DND-41 (cell line): ENCODE measurements around the gene ALG1.

Experiments used
- ATAC-seq: fragments of 200-7000 bp; cut with Tn5 transposase; 3 replicates; pipeline ENCODE4 v1.9.1; 2021; ENCODE audit warnings: low read depth; ENCODE audit not compliant: insufficient read depth
- DNase-seq: peaks from one replicate; pipeline ENCODE4 v3.0.0-alpha.2; 2020
- H2AFZ ChIP-seq: 2 replicates; pipeline ENCODE4 v1.6.0; 2012; ENCODE audit warnings: low read depth, low read length
- H3K27ac ChIP-seq: 2 replicates; pipeline ENCODE4 v1.5.1; 2012; ENCODE audit warnings: low read length, inconsistent platforms
- H3K27me3 ChIP-seq: fragments of 200-600 bp; sonication (generic); 2 replicates; pipeline ENCODE4 v1.6.0; 2012; ENCODE audit warnings: low read length, mild to moderate bottlenecking, inconsistent platforms; ENCODE audit not compliant: insufficient read depth, poor library complexity
- H3K36me3 ChIP-seq: 2 replicates; pipeline ENCODE4 v1.5.1; 2012; ENCODE audit warnings: low read length, inconsistent platforms; ENCODE audit not compliant: insufficient read depth
- H3K4me1 ChIP-seq: 2 replicates; pipeline ENCODE4 v1.5.1; 2012; ENCODE audit warnings: mild to moderate bottlenecking, low read length; ENCODE audit not compliant: insufficient read depth
- H3K4me2 ChIP-seq: 2 replicates; pipeline ENCODE4 v1.6.0; 2012; ENCODE audit warnings: mild to moderate bottlenecking, moderate library complexity, low read length, inconsistent platforms; ENCODE audit not compliant: insufficient read depth
- H3K4me3 ChIP-seq, 2 experiments: fragments of 200-600 bp in 1 of 2; shearing (Covaris generic) in 1 of 2; 2 replicates each; pipeline ENCODE4 v1.5.1; 2012 to 2016; ENCODE audit warnings: inconsistent platforms in 2 of 2, low read length in 2 of 2, mild to moderate bottlenecking in 2 of 2, low read depth in 1 of 2, moderate library complexity in 1 of 2
- H3K79me2 ChIP-seq: 2 replicates; pipeline ENCODE4 v1.6.0; 2012; ENCODE audit warnings: low read length, inconsistent platforms; ENCODE audit not compliant: insufficient read depth
- H3K9ac ChIP-seq: 2 replicates; pipeline ENCODE4 v1.6.0; 2012; ENCODE audit warnings: low read depth, mild to moderate bottlenecking, inconsistent platforms, low read length, moderate library complexity
- H3K9me3 ChIP-seq: 2 replicates; pipeline ENCODE4 v1.5.1; 2012; ENCODE audit warnings: low read length, moderate library complexity, mild to moderate bottlenecking, inconsistent platforms; ENCODE audit not compliant: insufficient read depth, severe bottlenecking
- H4K20me1 ChIP-seq: 2 replicates; pipeline ENCODE4 v1.6.0; 2012; ENCODE audit warnings: low read length; ENCODE audit not compliant: insufficient read depth
- CTCF ChIP-seq: IDR thresholded peaks from 2 replicates; pipeline ENCODE4 v1.5.1; 2012; ENCODE audit warnings: borderline replicate concordance, low read length, moderate library complexity, mild to moderate bottlenecking; ENCODE audit not compliant: poor library complexity, severe bottlenecking; ENCODE audit errors: extremely low read depth
- EZH2 ChIP-seq: IDR thresholded peaks from 3 replicates; pipeline ENCODE4 v1.6.1; 2012; ENCODE audit warnings: borderline replicate concordance, low read depth, mild to moderate bottlenecking, moderate library complexity, low read length, inconsistent platforms; ENCODE audit not compliant: severe bottlenecking

The ALG1 gene

GRCh38 chr16:5032748-5033167, 38.9 kb upstream of the ALG1 start:
- Histone ChIP-seq H3K4me3 (peak overlapping the region in 1 of 2 experiments; percentile 70; a peak in 2 of 4 replicates), H3K9me3 (no peaks in the 10 kb centered on the region), H3K9ac (0 out of 2 replicates have a peak overlapping the region, but pooled peaks have one; percentile 67), H3K4me2 (peak overlapping the region; percentile 85), H3K27ac (no peak overlapping the region), H4K20me1 (no peaks in the 10 kb centered on the region), H3K36me3 (no peaks in the 10 kb centered on the region), H3K4me1 (peaks cover 25% of the 10 kb centered on the region), H2AFZ (peak overlapping the region; percentile 94), H3K79me2 (no peaks in the 10 kb centered on the region), H3K27me3 (no peaks in the 10 kb centered on the region)
- DNase-seq (no peak), ATAC-seq (no peak)
- TF ChIP-seq CTCF = no peak
- TF ChIP-seq EZH2 = no peak

- H3K36me3 ChIP-seq = no peaks in the 10 kb centered on the region
- peak within 1 kb of the TSS; percentile 94 for H2AFZ ChIP-seq
- H3K4me3 ChIP-seq = peak within 1 kb of the TSS; percentile 43 to 70; a peak in 3 of 4 replicates
- peak within 1 kb of the TSS; percentile 58 for H3K27ac ChIP-seq
- TF ChIP-seq EZH2 = no peak
- TF ChIP-seq CTCF = no peak
- H3K4me2 ChIP-seq = peak within 1 kb of the TSS; percentile 85
- peak; percentile 82 for DNase-seq
- H3K9ac ChIP-seq = peak within 1 kb of the TSS; percentile 67
- no peaks in the 10 kb centered on the region for H4K20me1 ChIP-seq
- peaks cover 25% of the 10 kb centered on the region for H3K4me1 ChIP-seq
- H3K27me3 ChIP-seq = no peaks in the 10 kb centered on the region
- ATAC-seq = peak; percentile 94
- H3K79me2 ChIP-seq = no peaks in the 10 kb centered on the region
- H3K9me3 ChIP-seq = no peaks in the 10 kb centered on the region
Measured at GRCh38 chr16:5033256-5034166, 38.1 kb upstream of the ALG1 start, which contains the start of gene NAGPA. Gene NAGPA, minus strand, starts transcription at chr16:5033935. Its CDS starts 21 bp downstream, at chr16:5033914.

GRCh38 chr16:5034167-5034523, 37.5 kb upstream of the ALG1 start:
- TF ChIP-seq EZH2 (no peak), CTCF (no peak)
- DNase-seq (no peak), ATAC-seq (no peak)
- H3K79me2 ChIP-seq = no peaks in the 10 kb centered on the region
- no peaks in the 10 kb centered on the region for H4K20me1 ChIP-seq
- H3K27ac ChIP-seq = peak overlapping the region; percentile 58
- no peaks in the 10 kb centered on the region for H3K9me3 ChIP-seq
- H3K9ac ChIP-seq = peak overlapping the region; percentile 67
- peak overlapping the region; percentile 43 to 70; a peak in 3 of 4 replicates for H3K4me3 ChIP-seq
- H3K4me1 ChIP-seq = peaks cover 25% of the 10 kb centered on the region
- H3K27me3 ChIP-seq = no peaks in the 10 kb centered on the region
- H2AFZ ChIP-seq = peak overlapping the region; percentile 94
- peak overlapping the region; percentile 85 for H3K4me2 ChIP-seq
- no peaks in the 10 kb centered on the region for H3K36me3 ChIP-seq
